Fibroblast of skin of left quadriceps (primary cell): ENCODE measurements around the gene GNG8.

Experiments used
- DNase-seq, 2 experiments: peaks; one replicate each; pipeline ENCODE4 v3.0.0-alpha.2; 2013; ENCODE audit warnings: low read depth in 2 of 2

The GNG8 gene

GRCh38 chr19:46618670-46619231, 17.3 kb downstream of the GNG8 start:
- no peak for DNase-seq

GRCh38 chr19:46617601-46618000, 18.4 kb downstream of the GNG8 start:
- DNase-seq: no peak

DNA sequence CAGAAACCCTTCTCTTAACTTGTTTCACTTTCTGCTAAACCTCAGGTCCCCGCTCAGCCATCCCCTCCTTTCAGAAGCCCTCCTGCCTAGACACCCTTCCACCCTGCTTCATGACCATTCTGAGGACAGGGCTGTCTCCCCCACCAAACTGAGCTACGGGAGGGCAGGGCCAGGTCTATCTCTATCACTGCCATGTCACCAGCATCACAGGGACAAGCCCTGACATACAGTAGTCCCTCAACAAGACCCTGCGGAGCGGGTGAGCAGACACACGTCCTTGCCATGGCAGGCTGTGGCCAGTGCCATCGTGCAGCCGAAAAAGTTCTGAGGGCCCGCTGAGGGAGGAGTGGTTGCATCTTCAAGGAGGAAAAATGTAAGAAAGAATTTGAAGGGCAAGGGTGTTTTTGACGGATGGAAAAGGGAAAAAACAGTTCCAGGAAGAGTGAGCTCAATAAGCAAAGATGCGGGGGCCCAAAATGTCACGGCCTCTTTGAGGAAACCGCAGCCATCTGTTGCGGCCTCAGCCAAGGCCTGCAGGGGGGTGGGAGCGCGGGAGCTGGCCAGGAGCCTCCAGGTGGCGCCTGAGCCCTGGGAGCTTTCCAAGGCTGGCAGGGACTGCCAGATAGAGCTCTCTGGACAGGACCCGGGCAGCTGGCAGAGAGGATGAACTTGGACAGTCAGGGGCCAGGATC, 19.2 kb downstream of the GNG8 start:
- DNase-seq: peak in 1 of 2 experiments; percentile 31

DNA sequence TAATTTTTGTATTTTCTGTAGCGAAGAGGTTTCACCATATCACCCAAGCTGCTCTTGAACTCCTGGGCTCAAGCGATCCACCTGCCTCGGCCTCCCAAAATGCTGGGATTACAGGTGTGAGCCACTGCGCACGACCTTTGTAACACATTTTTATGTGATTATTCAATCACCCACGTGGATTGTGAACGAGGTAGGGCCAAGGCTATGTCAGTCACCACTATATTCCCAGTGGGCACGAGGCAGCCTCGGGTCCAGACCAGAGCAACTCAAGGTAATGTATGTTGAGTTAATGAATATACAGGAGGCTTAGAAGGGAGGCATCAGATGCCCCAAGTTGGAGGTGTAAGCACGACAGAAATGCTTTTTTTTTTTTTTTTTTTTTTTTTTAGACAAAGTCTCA, 20.0 kb downstream of the GNG8 start:
- DNase-seq: no peak

DNA sequence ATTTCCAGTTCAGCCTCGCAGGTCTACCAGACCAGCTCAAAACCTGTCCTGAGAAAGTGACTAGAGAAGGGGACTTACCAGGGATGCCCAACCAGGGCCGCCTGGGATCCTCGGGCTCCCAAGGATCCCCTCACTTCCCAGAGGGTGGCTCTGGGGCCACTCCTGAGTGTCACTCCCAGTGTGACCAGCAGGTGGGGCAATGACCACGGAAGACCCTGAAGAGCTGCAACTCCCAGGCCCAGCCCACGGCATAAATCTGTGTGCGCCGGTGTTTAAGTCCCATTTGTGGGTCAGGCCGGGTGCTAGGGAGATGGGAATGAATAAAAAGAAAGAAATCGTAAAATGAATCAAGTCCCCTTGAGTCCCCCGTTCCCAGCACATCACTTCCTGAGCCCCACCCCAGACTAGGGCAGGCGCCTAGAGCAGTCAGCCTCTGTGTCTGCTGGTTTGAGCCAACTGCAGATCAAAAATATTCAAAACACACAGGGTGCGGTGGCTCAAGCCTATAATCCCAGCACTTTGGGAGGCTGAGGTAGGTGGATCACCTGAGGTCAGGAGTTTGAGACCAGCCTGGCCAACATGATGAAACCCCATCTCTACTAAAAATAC, 21.8 kb downstream of the GNG8 start:
- peak in 1 of 2 experiments; percentile 55 for DNase-seq

DNA sequence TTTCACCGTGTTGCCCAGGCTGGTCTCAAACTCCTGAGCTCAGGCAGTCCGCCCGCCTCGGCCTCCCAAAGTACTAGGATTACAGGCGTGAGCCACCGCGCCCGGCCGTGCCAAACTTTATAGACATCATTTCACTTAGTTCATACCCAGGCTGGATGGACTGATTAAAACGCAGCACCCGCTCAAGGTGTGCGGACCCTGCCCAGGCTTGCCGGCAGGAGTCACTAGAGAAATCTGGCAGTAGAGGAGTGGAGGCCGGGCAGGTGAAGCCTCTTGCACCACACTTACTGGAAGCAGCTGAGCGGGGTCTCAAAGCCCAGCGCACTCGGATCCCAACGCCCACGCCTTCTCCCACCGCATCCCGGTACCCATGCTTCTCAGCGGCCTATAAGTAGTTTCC, 22.5 kb downstream of the GNG8 start:
- no peak for DNase-seq

DNA sequence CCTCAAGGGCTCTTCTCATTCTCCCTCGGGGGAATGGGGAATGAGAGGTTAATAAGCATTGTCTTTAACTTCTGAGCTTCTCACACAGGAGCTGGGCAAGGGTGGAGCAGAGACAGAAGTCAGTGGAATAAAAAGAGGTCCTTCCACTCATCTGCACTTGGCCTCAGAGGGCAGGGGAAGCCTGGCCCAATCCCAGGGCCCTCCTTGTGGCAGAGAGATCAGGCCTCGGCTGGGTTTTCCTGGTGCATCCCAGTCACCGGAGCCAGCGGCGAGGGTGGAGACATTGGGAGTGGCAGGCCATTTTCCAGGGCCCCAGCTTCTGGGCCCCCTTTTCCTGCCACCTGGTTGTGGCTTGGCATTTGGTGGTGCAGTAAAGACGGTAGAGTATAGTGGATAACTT, 24.2 kb downstream of the GNG8 start:
- no peak for DNase-seq

DNA sequence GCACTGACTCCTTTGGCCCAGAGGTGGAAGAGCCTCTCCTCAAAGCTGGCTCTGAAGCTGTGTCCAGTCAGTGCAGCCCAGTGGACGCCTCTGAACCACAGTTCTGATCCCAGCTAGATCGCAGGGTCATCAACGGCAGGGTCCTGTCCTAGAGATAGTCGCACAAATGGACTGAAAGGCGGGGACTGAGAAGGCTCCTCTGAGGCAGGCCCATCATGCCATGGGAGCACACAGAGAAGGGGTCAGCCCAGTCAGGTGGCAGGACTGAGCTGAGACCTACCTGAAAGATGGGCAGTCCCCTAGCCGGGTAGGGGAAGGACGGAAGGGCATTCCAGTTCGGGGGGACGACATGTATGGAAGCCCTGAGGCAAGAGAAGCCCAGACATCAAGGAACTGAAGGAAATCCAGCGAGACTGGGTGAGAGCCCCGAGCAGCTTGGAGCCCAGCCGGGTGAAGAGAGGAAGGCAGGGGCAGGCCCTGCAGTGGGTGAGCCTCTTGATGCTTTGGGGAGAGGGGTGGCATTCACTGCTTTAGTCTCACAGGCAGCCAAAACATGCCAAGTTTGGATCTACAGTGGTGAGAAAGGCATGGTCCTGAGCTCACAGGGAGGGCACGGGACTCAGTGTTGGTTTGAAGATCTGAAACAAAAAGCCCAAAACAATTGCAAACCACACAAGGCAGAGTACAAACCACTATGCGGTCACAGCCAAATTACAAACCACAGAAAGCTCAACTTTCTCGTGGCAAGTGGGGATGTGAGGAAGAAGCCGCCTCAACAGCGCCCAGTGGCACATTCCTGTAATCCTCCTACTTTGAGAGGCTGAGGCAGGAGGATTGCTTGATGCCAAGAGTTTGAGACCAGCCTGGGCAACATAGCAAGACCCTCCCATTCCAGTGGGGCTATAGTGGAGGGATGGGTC, 24.9 kb downstream of the GNG8 start:
- DNase-seq: no peak

- DNase-seq: no peak
Observed at GRCh38 chr19:46610413-46610775, 25.6 kb downstream of the GNG8 start.

- no peak for DNase-seq
Observed at GRCh38 chr19:46609511-46610412, 26.2 kb downstream of the GNG8 start.

DNA sequence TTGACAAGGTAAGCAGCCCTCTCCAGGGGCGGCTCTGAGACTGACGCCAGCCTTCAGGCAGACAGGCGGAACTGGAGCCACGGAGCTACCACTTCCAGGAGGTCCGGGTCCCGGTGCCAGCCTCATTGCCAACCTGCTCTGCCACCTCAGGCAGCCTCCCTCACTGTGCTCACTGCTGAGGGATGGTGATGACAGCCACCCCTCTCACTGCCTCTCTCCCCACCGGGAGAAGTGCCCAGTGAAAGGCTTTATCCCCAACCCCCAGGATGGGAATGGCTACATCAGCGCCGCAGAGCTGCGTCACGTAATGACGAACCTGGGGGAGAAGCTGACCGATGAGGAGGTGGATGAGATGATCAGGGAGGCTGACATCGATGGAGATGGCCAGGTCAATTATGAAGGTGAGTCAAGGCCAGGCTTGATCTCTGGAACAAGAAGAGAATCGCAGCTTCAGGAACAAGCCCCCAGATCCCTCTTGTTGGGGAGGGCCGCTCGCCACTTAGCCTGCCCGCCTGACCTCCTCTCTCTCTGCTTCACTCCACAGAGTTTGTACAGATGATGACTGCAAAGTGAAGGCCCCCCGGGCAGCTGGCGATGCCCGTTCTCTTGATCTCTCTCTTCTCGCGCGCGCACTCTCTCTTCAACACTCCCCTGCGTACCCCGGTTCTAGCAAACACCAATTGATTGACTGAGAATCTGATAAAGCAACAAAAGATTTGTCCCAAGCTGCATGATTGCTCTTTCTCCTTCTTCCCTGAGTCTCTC, 27.2 kb downstream of the GNG8 start:
- no peak for DNase-seq

DNA sequence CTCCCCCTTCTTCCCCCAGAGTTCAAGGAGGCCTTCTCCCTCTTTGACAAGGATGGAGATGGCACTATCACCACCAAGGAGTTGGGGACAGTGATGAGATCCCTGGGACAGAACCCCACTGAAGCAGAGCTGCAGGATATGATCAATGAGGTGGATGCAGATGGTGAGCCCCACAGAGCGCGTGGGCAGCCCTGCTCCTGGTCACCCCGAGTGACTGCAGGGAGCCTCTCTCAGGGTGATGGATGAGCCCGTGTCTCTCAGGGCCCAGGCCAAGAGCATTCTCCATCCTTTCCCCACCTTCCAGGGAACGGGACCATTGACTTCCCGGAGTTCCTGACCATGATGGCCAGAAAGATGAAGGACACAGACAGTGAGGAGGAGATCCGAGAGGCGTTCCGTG, 27.8 kb downstream of the GNG8 start:
- DNase-seq: no peak

- DNase-seq: no peak
Observed at GRCh38 chr19:46607448-46607841, 28.6 kb downstream of the GNG8 start.

- DNase-seq: no peak
Observed at GRCh38 chr19:46606681-46607447, 29.1 kb downstream of the GNG8 start.

DNA sequence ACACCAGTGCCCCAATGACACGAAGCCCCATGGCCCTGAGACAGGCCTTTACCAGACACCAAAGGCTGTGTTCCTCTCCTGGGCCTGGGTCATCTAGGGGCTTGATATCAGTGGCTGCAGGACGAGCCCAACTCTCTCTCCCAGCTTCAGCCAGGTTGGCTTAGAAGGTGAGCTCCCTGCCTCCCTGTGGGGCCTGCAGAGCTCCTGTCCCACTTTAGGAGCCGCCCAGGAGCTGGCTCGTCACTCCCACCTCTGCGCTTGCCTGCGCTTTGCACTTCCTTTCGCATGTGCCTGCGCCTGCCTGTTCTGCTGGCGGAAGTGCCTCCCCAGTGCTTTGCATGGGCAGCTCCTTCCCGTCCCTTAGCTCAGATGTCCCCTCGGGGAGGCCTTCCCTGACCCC, 30.0 kb downstream of the GNG8 start:
- DNase-seq: no peak

DNA sequence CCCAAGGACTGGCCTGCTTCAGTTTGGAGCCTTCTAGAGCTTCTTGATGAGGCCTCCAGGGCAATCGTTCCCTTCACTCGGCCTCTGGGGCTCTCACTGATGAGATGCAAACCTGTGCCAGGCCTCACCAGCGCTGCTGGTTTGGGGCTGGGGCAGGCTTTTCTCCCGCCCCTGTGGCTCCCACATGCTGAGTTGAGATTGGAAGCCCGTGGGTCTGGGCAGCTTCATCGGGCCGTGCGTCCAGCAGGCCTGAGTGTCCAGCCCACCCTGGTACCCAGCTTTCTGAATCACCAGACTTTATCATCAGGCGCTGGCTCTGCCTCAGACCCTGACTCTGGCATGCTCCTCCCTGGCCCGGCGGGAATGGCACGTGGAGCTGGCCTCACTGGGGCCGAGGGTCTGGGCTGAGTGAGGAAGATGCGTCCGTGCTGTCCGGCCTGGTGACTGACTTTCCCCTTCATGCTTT, 30.6 kb downstream of the GNG8 start:
- no peak for DNase-seq

GRCh38 chr19:46604781-46605355, 31.1 kb downstream of the GNG8 start:
- no peak for DNase-seq

GRCh38 chr19:46603752-46604231, 32.2 kb downstream of the GNG8 start:
- no peak for DNase-seq

DNA sequence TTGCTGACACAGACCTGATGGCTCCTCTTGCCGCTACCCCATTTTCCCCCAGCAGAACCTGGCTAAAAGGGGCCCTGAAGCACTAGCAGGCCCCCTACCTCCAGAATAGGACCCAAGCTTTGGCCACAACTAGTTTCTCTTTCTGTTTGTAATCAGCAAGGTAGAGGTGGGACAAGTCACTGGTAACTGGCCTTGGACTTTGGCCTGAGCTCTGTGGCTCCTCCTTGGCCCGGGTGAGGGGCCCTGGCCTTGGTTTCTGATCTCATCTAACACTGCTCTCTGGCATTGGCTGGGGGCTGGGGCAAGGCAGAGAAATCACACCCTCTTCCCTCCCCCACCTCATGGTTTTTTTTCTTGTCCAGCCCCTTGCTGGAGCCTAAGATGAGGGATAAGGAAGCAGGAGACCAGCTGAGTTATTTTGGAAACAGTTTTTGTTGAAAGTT, 32.8 kb downstream of the GNG8 start:
- no peak for DNase-seq
